Ectodermal cell (in vitro differentiated cells): ENCODE data around the gene PRTN3.

ENCODE experiments used
- H3K27ac ChIP-seq: 2 replicates; pipeline ENCODE4 v1.7.0; 2013; ENCODE audit warnings: mild to moderate bottlenecking, low read depth, low read length; ENCODE audit not compliant: insufficient read depth, poor library complexity, severe bottlenecking
- H3K27me3 ChIP-seq: 2 replicates; pipeline ENCODE4 v1.7.0; 2013; ENCODE audit warnings: mild to moderate bottlenecking, low read length; ENCODE audit not compliant: insufficient read depth, control insufficient read depth, poor library complexity, severe bottlenecking
- H3K36me3 ChIP-seq: one replicate; pipeline ENCODE4 v1.7.0; 2013; ENCODE audit warnings: low read length; ENCODE audit not compliant: control insufficient read depth, insufficient read depth
- H3K4me1 ChIP-seq: one replicate; pipeline ENCODE4 v1.7.0; 2013; ENCODE audit warnings: low read length; ENCODE audit not compliant: control insufficient read depth, insufficient read depth
- H3K4me3 ChIP-seq: 2 replicates; pipeline ENCODE4 v1.7.0; 2013; ENCODE audit warnings: low read depth, low read length, control low read depth; ENCODE audit not compliant: insufficient read depth
- H3K9me3 ChIP-seq: 2 replicates; pipeline ENCODE4 v1.7.0; 2013; ENCODE audit warnings: mild to moderate bottlenecking, low read length, moderate library complexity; ENCODE audit not compliant: control insufficient read depth
- WGBS, 2 experiments: methylation state at CpG; one replicate each; pipeline ENCODE4 v1.1.7; 2013; ENCODE audit warnings: missing lambda C conversion rate in 2 of 2; 5-methylcytosine and 5-hydroxymethylcytosine counted together

The PRTN3 gene

GRCh38 chr19:892894-893689 is 52.3 kb downstream of the PRTN3 start, which contains the start of the genes MED16 and RNU6-9:
Gene MED16 (minus strand): TSS chr19:893187. CDS start chr19:891131, 2,056 bp downstream.
Gene RNU6-9 (plus strand): TSS chr19:893484.
- Histone ChIP-seq H3K27ac (peak within 1 kb of the TSS; percentile 94), H3K4me1 (no peaks in the 10 kb centered on the region), H3K9me3 (no peaks in the 10 kb centered on the region), H3K4me3 (peak within 1 kb of the TSS; percentile 89), H3K27me3 (no peaks in the 10 kb centered on the region), H3K36me3 (peaks cover 13% of the 10 kb centered on the region)
- WGBS, 2 experiments = 2% methylated on average over 64 to 69 of the region's 69 CpGs

- 88 to 90% methylated on average over 10 of the region's 10 CpGs for WGBS, 2 experiments
- H3K27ac ChIP-seq = no peak overlapping the region
- no peaks in the 10 kb centered on the region for H3K36me3 ChIP-seq
- no peaks in the 10 kb centered on the region for H3K27me3 ChIP-seq
- peaks cover 6% of the 10 kb centered on the region for H3K4me1 ChIP-seq
- no peaks in the 10 kb centered on the region for H3K9me3 ChIP-seq
- H3K4me3 ChIP-seq = no peak overlapping the region
These were observed 55.6 kb downstream of the PRTN3 start for GRCh38 chr19:896434-896833.

- Histone ChIP-seq H3K4me3 (no peak overlapping the region), H3K27me3 (no peaks in the 10 kb centered on the region), H3K27ac (no peak overlapping the region), H3K9me3 (no peaks in the 10 kb centered on the region), H3K4me1 (peaks cover 6% of the 10 kb centered on the region), H3K36me3 (no peaks in the 10 kb centered on the region)
- WGBS, 2 experiments = 87 to 88% methylated on average over 11 of the region's 11 CpGs
These were observed 56.2 kb downstream of the PRTN3 start for GRCh38 chr19:896999-897398.

DNA sequence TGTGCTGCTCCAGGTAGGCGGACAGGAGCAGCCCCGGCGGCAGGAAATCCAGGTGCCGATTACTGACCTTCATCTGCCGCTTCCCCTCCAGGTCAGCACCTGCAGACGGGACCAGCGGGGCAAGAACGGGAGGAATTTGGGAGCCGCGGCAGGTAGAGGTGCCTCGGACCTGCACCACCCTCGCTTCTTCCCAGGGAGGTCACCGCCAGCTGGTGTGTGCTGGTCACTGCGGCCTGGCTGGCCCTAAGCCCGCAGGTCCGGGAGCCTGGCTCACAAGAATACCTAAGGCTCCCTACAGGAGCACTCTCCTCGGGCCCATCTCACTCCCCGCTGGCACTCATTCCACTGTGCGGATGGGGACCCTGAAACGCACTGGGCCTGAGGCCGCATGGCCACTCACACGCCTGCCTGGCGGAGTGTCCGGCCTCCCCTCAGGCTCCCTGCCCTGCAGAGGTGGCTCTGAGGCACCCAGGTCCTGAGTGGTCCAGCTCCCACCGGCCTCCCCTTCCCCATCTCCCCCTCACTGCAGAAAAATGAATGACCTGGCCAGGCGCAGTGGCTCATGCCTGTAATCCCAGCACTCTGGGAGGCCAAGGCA is 56.7 kb downstream of the PRTN3 start:
- Histone ChIP-seq H3K27ac (no peak overlapping the region), H3K36me3 (no peaks in the 10 kb centered on the region), H3K4me1 (peaks cover 6% of the 10 kb centered on the region), H3K9me3 (no peaks in the 10 kb centered on the region), H3K4me3 (no peak overlapping the region), H3K27me3 (no peaks in the 10 kb centered on the region)
- 87 to 88% methylated on average over 26 of the region's 26 CpGs for WGBS, 2 experiments
